Liver (tissue), 9 donors: ENCODE results near the gene MIDN. TPM values are rescaled to one million over a fixed set of nuclear protein-coding genes. Genes with fewer than 3 reads are reported as not detected.
A peak's percentile ranks its signal among the peaks of the same experiment; 100 is the strongest.

Source experiments
- DNase-seq: peaks from one replicate; pipeline ENCODE4 v3.0.0-alpha.2; 2017; ENCODE audit warnings: low spot score
- H3K27ac ChIP-seq, 2 donors: one replicate each; pipeline ENCODE4 v1.7.0; 2013; ENCODE audit warnings: inconsistent platforms in 2 of 2, low read length in 2 of 2, control low read depth in 1 of 2, low read depth in 1 of 2, mild to moderate bottlenecking in 1 of 2
- H3K27me3 ChIP-seq, 4 donors: one replicate each; pipeline versions ENCODE4 v1.6.1 to v1.7.0; 2013; ENCODE audit warnings: low read length in 3 of 4, inconsistent platforms in 1 of 4, mild to moderate bottlenecking in 1 of 4, moderate library complexity in 1 of 4; ENCODE audit not compliant: control insufficient read depth in 4 of 4, insufficient read depth in 4 of 4
- H3K36me3 ChIP-seq, 4 donors: one replicate each; pipeline versions ENCODE4 v1.6.1 to v1.7.0; 2013; ENCODE audit warnings: low read length in 3 of 4, mild to moderate bottlenecking in 3 of 4, low read depth in 1 of 4, moderate library complexity in 1 of 4; ENCODE audit not compliant: control insufficient read depth in 4 of 4, insufficient read depth in 3 of 4
- H3K4me1 ChIP-seq, 4 donors: one replicate each; pipeline versions ENCODE4 v1.6.1 to v1.7.0; 2013; ENCODE audit warnings: low read length in 3 of 4, mild to moderate bottlenecking in 3 of 4, moderate library complexity in 1 of 4; ENCODE audit not compliant: control insufficient read depth in 4 of 4, insufficient read depth in 4 of 4
- H3K4me3 ChIP-seq, 3 donors: one replicate each; pipeline versions ENCODE4 v1.6.1 to v1.7.0; 2013; ENCODE audit warnings: low read length in 3 of 3, control low read depth in 1 of 3, low read depth in 1 of 3, mild to moderate bottlenecking in 1 of 3
- H3K9ac ChIP-seq, 2 donors: one replicate each; pipeline ENCODE4 v1.7.0; 2013; ENCODE audit warnings: low read length in 2 of 2, mild to moderate bottlenecking in 2 of 2, moderate library complexity in 2 of 2, control low read depth in 1 of 2, low read depth in 1 of 2
- H3K9me3 ChIP-seq, 4 donors: one replicate each; pipeline versions ENCODE4 v1.6.1 to v1.7.0; 2013; ENCODE audit warnings: low read length in 3 of 4; ENCODE audit not compliant: control insufficient read depth in 4 of 4
- ATF3 ChIP-seq: IDR thresholded peaks from 2 replicates; pipeline ENCODE4 v1.6.1; 2016; ENCODE audit warnings: antibody characterized with exemption
- CTCF ChIP-seq: fragments of 150-350 bp; IDR thresholded peaks from 2 replicates; pipeline ENCODE4 v1.5.1; 2017; ENCODE audit warnings: improper control_type of control experiment, low read depth, low read length; ENCODE audit not compliant: missing input control
- EGR1 ChIP-seq, 2 donors: IDR thresholded peaks; 2 replicates each; pipeline ENCODE4 v1.6.1; 2016 to 2018; ENCODE audit warnings: antibody characterized with exemption in 2 of 2, low read depth in 2 of 2
- FOXA1 ChIP-seq: IDR thresholded peaks from 2 replicates; pipeline ENCODE4 v1.6.1; 2016; ENCODE audit warnings: antibody characterized with exemption
- GABPA ChIP-seq, 2 donors: IDR thresholded peaks in 1 of 2; conservative IDR thresholded peaks in 1 of 2; 2 replicates each; pipeline ENCODE4 v1.6.1; 2016; ENCODE audit warnings: antibody characterized with exemption in 2 of 2, mild to moderate bottlenecking in 1 of 2, moderate library complexity in 1 of 2
- HNF4A ChIP-seq, 2 donors: conservative IDR thresholded peaks; 2 replicates each; pipeline ENCODE4 v1.6.1; 2016; ENCODE audit warnings: antibody characterized with exemption in 2 of 2, mild to moderate bottlenecking in 2 of 2
- HNF4G ChIP-seq: IDR thresholded peaks from 2 replicates; pipeline ENCODE4 v1.6.1; 2016; ENCODE audit warnings: antibody characterized with exemption
- JUND ChIP-seq, 2 donors: IDR thresholded peaks; 2 replicates each; pipeline ENCODE4 v1.6.1; 2016; ENCODE audit warnings: antibody characterized with exemption in 2 of 2
- NR2F2 ChIP-seq: IDR thresholded peaks from 2 replicates; pipeline ENCODE4 v1.6.1; 2016; ENCODE audit warnings: antibody characterized with exemption
- RXRA ChIP-seq, 2 donors: IDR thresholded peaks; 2 replicates each; pipeline ENCODE4 v1.6.1; 2017 to 2018; ENCODE audit warnings: antibody characterized with exemption in 2 of 2, mild to moderate bottlenecking in 1 of 2
- SP1 ChIP-seq: IDR thresholded peaks from 2 replicates; pipeline ENCODE4 v1.6.1; 2018; ENCODE audit warnings: antibody characterized with exemption, mild to moderate bottlenecking
- TAF1 ChIP-seq: conservative IDR thresholded peaks from 2 replicates; pipeline ENCODE4 v1.6.1; 2016; ENCODE audit warnings: antibody characterized with exemption, mild to moderate bottlenecking
- YY1 ChIP-seq: IDR thresholded peaks from 2 replicates; pipeline ENCODE4 v1.6.1; 2016; ENCODE audit warnings: antibody characterized with exemption, mild to moderate bottlenecking
- ZBTB33 ChIP-seq: IDR thresholded peaks from 2 replicates; pipeline ENCODE4 v1.6.1; 2016; ENCODE audit warnings: antibody characterized with exemption
- WGBS: extraction: QIAGEN DNeasy Blood & Tissue Kit; methylation state at CpG from one replicate; pipeline ENCODE4 v1.1.7; 2013; 5-methylcytosine and 5-hydroxymethylcytosine counted together
- polyA plus RNA-seq, 2 donors: library from polyadenylated mRNA; stranded (reverse) in 1 of 2; unstranded in 1 of 2; fragments of 200-250 nt in 1 of 2; fragments of >200 nt in 1 of 2; fragmentation: Nextera tagmentation in 1 of 2; extraction: Ambion mirVana in 1 of 2; gene quantifications; one replicate each; pipeline versions ENCODE4 v1.2.1 to v1.2.3, GENCODE V29; 2013 to 2015
- total RNA-seq, 2 donors: library from RNA; depleted of rRNA; stranded (reverse); fragments of >200 nt; gene quantifications; one replicate each; pipeline ENCODE4 v1.2.3, GENCODE V29; 2014
- TF ChIP-seq, protein P1 (sequence below): IDR thresholded peaks from 2 replicates; pipeline ENCODE4 v1.6.1; 2016; ENCODE audit warnings: antibody characterized with exemption
- TF ChIP-seq, protein P2 (sequence below): IDR thresholded peaks from 2 replicates; pipeline ENCODE4 v1.6.1; 2016; ENCODE audit warnings: antibody characterized with exemption, mild to moderate bottlenecking
- donor health status: healthy.
- donor health status: healthy.
- donor health status: healthy.
- donor health status: healthy.
- donor health status: healthy.

The MIDN gene
- total and polyA plus RNA-seq, 4 donors: 2.9 to 22.9 (median 11.8) TPM

- Histone ChIP-seq H3K4me1 (peaks cover 24 to 65% (median 58%) of the 10 kb centered on the region in 4 donors), H3K27me3 (no peaks in the 10 kb centered on the region), H3K9ac (no peak overlapping the region), H3K36me3 (peaks cover 20 to 33% (median 23%) of the 10 kb centered on the region in 4 donors), H3K9me3 (no peaks in the 10 kb centered on the region), H3K27ac (peak overlapping the region; percentile 89 to 98), H3K4me3 (peak overlapping the region in 1 of 3 donors; percentile 66)
- DNase-seq: no peak
- no peak for TF ChIP-seq YY1
- no peak for TF ChIP-seq RXRA (IDR thresholded peaks at IDR 0.05)
- TF ChIP-seq, protein P1, sequence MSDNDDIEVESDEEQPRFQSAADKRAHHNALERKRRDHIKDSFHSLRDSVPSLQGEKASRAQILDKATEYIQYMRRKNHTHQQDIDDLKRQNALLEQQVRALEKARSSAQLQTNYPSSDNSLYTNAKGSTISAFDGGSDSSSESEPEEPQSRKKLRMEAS: no peak
- TF ChIP-seq, protein P2, sequence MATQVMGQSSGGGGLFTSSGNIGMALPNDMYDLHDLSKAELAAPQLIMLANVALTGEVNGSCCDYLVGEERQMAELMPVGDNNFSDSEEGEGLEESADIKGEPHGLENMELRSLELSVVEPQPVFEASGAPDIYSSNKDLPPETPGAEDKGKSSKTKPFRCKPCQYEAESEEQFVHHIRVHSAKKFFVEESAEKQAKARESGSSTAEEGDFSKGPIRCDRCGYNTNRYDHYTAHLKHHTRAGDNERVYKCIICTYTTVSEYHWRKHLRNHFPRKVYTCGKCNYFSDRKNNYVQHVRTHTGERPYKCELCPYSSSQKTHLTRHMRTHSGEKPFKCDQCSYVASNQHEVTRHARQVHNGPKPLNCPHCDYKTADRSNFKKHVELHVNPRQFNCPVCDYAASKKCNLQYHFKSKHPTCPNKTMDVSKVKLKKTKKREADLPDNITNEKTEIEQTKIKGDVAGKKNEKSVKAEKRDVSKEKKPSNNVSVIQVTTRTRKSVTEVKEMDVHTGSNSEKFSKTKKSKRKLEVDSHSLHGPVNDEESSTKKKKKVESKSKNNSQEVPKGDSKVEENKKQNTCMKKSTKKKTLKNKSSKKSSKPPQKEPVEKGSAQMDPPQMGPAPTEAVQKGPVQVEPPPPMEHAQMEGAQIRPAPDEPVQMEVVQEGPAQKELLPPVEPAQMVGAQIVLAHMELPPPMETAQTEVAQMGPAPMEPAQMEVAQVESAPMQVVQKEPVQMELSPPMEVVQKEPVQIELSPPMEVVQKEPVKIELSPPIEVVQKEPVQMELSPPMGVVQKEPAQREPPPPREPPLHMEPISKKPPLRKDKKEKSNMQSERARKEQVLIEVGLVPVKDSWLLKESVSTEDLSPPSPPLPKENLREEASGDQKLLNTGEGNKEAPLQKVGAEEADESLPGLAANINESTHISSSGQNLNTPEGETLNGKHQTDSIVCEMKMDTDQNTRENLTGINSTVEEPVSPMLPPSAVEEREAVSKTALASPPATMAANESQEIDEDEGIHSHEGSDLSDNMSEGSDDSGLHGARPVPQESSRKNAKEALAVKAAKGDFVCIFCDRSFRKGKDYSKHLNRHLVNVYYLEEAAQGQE: no peak
- TF ChIP-seq NR2F2: no peak
- TF ChIP-seq ZBTB33: no peak
- no peak for TF ChIP-seq EGR1 (IDR thresholded peaks at IDR 0.05; ENCODE audit: low read depth in 2 of 2)
- no peak for TF ChIP-seq ATF3
- no peak for TF ChIP-seq FOXA1
- 71% methylated on average over 46 of the region's 46 CpGs for WGBS
Measured at GRCh38 chr19:1274081-1274851, 25.9 kb downstream of the MIDN start.

GRCh38 chr19:1274852-1275259 lies 26.5 kb downstream of the MIDN start:
- DNase-seq: no peak
- Histone ChIP-seq H3K27me3 (no peaks in the 10 kb centered on the region), H3K36me3 (peaks cover 20 to 33% (median 23%) of the 10 kb centered on the region in 4 donors), H3K4me1 (peaks cover 24 to 69% (median 59%) of the 10 kb centered on the region in 4 donors), H3K27ac (peak overlapping the region; percentile 89 to 98), H3K9ac (no peak overlapping the region), H3K9me3 (no peaks in the 10 kb centered on the region), H3K4me3 (peak overlapping the region in 2 of 3 donors; percentile 19 to 66)
- WGBS: 30% methylated on average over 44 of the region's 44 CpGs
- no peak for TF ChIP-seq GABPA (IDR thresholded peaks at IDR 0.05 in 1 of 2, conservative IDR thresholded peaks at IDR 0.05 in 1 of 2)
- no peak for TF ChIP-seq SP1
- no peak for TF ChIP-seq EGR1 (IDR thresholded peaks at IDR 0.05; ENCODE audit: low read depth in 2 of 2)
- TF ChIP-seq TAF1: no peak
- TF ChIP-seq HNF4G: no peak
- TF ChIP-seq RXRA (IDR thresholded peaks at IDR 0.05): no peak
- TF ChIP-seq HNF4A (conservative IDR thresholded peaks at IDR 0.05): no peak
- no peak for TF ChIP-seq NR2F2
- no peak for TF ChIP-seq FOXA1
- no peak for TF ChIP-seq ATF3
- TF ChIP-seq, protein P2: no peak
- no peak for TF ChIP-seq ZBTB33
- TF ChIP-seq JUND (IDR thresholded peaks at IDR 0.05): no peak
- no peak for TF ChIP-seq CTCF
